Ishikawa (cell line): ENCODE data around the gene CRY1.

Experiments used
- CEBPB ChIP-seq: IDR thresholded peaks from 2 replicates; pipeline ENCODE4 v1.6.1; 2012
- CREB1 ChIP-seq: IDR thresholded peaks from 2 replicates; pipeline ENCODE4 v1.6.1; 2012; ENCODE audit warnings: low read depth
- EGR1 ChIP-seq: IDR thresholded peaks from 2 replicates; pipeline ENCODE4 v1.6.1; 2012
- EP300 ChIP-seq: IDR thresholded peaks from 2 replicates; pipeline ENCODE4 v1.6.1; 2012; ENCODE audit warnings: borderline replicate concordance
- FOXM1 ChIP-seq: IDR thresholded peaks from 2 replicates; pipeline ENCODE4 v1.6.1; 2012; ENCODE audit warnings: low read depth, borderline replicate concordance
- MAX ChIP-seq: IDR thresholded peaks from 2 replicates; pipeline ENCODE4 v1.6.1; 2012
- NFIC ChIP-seq: IDR thresholded peaks from 2 replicates; pipeline ENCODE4 v1.6.1; 2012
- RAD21 ChIP-seq: IDR thresholded peaks from 2 replicates; pipeline ENCODE4 v1.6.1; 2012; ENCODE audit warnings: low read depth
- REST ChIP-seq: IDR thresholded peaks from 2 replicates; pipeline ENCODE4 v1.6.1; 2012; ENCODE audit warnings: low read depth, mild to moderate bottlenecking
- TAF1 ChIP-seq: IDR thresholded peaks from 2 replicates; pipeline ENCODE4 v1.6.1; 2012; ENCODE audit warnings: low read depth, mild to moderate bottlenecking
- TCF12 ChIP-seq: IDR thresholded peaks from 2 replicates; pipeline ENCODE4 v1.6.1; 2012; ENCODE audit warnings: low read depth
- TEAD4 ChIP-seq: IDR thresholded peaks from 2 replicates; pipeline ENCODE4 v1.6.1; 2012
- USF1 ChIP-seq: IDR thresholded peaks from 2 replicates; pipeline ENCODE4 v1.6.1; 2012
- YY1 ChIP-seq: IDR thresholded peaks from 2 replicates; pipeline ENCODE4 v1.6.1; 2012; ENCODE audit warnings: low read depth
- ZBTB7A ChIP-seq: IDR thresholded peaks from 2 replicates; pipeline ENCODE4 v1.6.1; 2012; ENCODE audit warnings: low read depth

The CRY1 gene

GRCh38 chr12:107025671-107026070 is 67.7 kb downstream of the CRY1 start:
- no peak for TF ChIP-seq YY1
- no peak for TF ChIP-seq FOXM1
- TF ChIP-seq TCF12 = no peak
- TF ChIP-seq MAX = no peak
- TF ChIP-seq EGR1 = no peak
- no peak for TF ChIP-seq ZBTB7A
- no peak for TF ChIP-seq TEAD4

GRCh38 chr12:107019546-107019945 is 73.8 kb downstream of the CRY1 start:
- TF ChIP-seq USF1 (no peak), TAF1 (no peak), CEBPB (no peak)

GRCh38 chr12:107017042-107017441 is 76.3 kb downstream of the CRY1 start:
- TF ChIP-seq RAD21 = no peak
- TF ChIP-seq MAX = no peak
- no peak for TF ChIP-seq TAF1
- no peak for TF ChIP-seq NFIC
- no peak for TF ChIP-seq EP300
- TF ChIP-seq USF1 = no peak
- no peak for TF ChIP-seq TEAD4
- TF ChIP-seq REST = no peak
- TF ChIP-seq CREB1 = no peak
- TF ChIP-seq CEBPB = no peak
- no peak for TF ChIP-seq ZBTB7A
- no peak for TF ChIP-seq EGR1
- no peak for TF ChIP-seq YY1
- TF ChIP-seq TCF12 = no peak
- TF ChIP-seq FOXM1 = no peak

- TF ChIP-seq RAD21 = peak; percentile 17; the same call in 1 of the 2 replicates
- no peak for TF ChIP-seq EP300
These were observed 79.3 kb downstream of the CRY1 start for GRCh38 chr12:107014055-107014454.

- TF ChIP-seq EGR1 (no peak), MAX (no peak), TEAD4 (no peak), YY1 (no peak), RAD21 (no peak), EP300 (no peak), FOXM1 (no peak), CEBPB (no peak), TAF1 (no peak), USF1 (no peak), CREB1 (no peak), NFIC (no peak), TCF12 (no peak), REST (no peak), ZBTB7A (no peak)
These were observed 80.5 kb downstream of the CRY1 start for GRCh38 chr12:107012736-107013425.

- TF ChIP-seq TEAD4 (no peak), EGR1 (no peak), MAX (no peak), TCF12 (no peak), REST (no peak), FOXM1 (no peak), CEBPB (no peak), TAF1 (no peak)
These were observed 81.8 kb downstream of the CRY1 start for GRCh38 chr12:107011519-107011918.
